Activated CD4-positive, alpha-beta T cell treated with anti-CD3 and anti-CD28 coated beads for 1 hour (primary cell): Measurements from ENCODE around the gene GRIK3.

ENCODE experiments used
- DNase-seq: peaks from one replicate; pipeline ENCODE4 v3.0.0-alpha.2; 2020

Gene GRIK3

GRCh38 chr1:36752431-36752830 is 281.9 kb downstream of the GRIK3 start:
- no peak for DNase-seq

- no peak for DNase-seq
These were observed 282.8 kb downstream of the GRIK3 start for GRCh38 chr1:36751525-36751924.

- DNase-seq: no peak
These were observed 285.8 kb downstream of the GRIK3 start for GRCh38 chr1:36748466-36748865.
